ENCODE data around the gene PIGQ. TPM values are rescaled to one million over a fixed set of nuclear protein-coding genes. Genes with fewer than 3 reads are reported as not detected.

Gene PIGQ
- total and polyA plus RNA-seq, 2 of the 13 experiments (the other 11 are each of a cell fraction or from before 2014, with no cell fraction given), result 7.7 to 19.7 TPM

DNA sequence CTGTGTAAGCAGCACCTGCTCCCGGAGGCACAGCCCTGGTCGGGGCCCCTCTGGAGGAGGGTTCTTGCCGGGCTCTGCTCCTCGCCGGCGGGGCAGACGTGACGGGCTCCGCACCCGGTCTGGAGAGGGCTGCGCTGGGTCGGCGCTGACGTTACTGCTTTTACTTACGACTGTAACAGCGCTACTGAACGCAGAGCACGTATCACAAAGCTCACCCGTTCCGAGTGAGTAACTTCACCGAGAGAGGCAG, 18.8 kb downstream of the PIGQ start (continued):
- TF ChIP-seq, protein P1, sequence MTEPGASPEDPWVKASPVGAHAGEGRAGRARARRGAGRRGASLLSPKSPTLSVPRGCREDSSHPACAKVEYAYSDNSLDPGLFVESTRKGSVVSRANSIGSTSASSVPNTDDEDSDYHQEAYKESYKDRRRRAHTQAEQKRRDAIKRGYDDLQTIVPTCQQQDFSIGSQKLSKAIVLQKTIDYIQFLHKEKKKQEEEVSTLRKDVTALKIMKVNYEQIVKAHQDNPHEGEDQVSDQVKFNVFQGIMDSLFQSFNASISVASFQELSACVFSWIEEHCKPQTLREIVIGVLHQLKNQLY (CRISPR knock-in tag; IDR thresholded peaks at IDR 0.05), result no peak
- no peak for TF ChIP-seq CEBPB (IDR thresholded peaks at IDR 0.05; ENCODE audit: borderline replicate concordance, low read depth, low read length)
- 0 out of 2 replicates have a peak, but pooled peaks have one; percentile 32 for TF ChIP-seq ZNF891 (CRISPR knock-in tag; IDR thresholded peaks at IDR 0.05)
- TF ChIP-seq ZNF234 (CRISPR knock-in tag; conservative IDR thresholded peaks at IDR 0.05), result 0 out of 2 replicates have a peak, but pooled peaks have one; percentile 39
- TF ChIP-seq POLR2A (IDR thresholded peaks at IDR 0.05; ENCODE audit: insufficient read depth in 1 of 2, low read depth in 2 of 2, low read length in 2 of 2), result peak in 1 of 2 experiments; percentile 62; a peak in 1 of 4 replicates
- TF ChIP-seq IKZF4 (CRISPR knock-in tag; IDR thresholded peaks at IDR 0.05; ENCODE audit: borderline replicate concordance, low read depth, not compliant biosample characterization), result peak; percentile 2
- TF ChIP-seq ATF7-NPFF (CRISPR knock-in tag; IDR thresholded peaks at IDR 0.05; ENCODE audit: low read depth), result 0 out of 2 replicates have a peak, but pooled peaks have one; percentile 15
- TF ChIP-seq, protein P2, sequence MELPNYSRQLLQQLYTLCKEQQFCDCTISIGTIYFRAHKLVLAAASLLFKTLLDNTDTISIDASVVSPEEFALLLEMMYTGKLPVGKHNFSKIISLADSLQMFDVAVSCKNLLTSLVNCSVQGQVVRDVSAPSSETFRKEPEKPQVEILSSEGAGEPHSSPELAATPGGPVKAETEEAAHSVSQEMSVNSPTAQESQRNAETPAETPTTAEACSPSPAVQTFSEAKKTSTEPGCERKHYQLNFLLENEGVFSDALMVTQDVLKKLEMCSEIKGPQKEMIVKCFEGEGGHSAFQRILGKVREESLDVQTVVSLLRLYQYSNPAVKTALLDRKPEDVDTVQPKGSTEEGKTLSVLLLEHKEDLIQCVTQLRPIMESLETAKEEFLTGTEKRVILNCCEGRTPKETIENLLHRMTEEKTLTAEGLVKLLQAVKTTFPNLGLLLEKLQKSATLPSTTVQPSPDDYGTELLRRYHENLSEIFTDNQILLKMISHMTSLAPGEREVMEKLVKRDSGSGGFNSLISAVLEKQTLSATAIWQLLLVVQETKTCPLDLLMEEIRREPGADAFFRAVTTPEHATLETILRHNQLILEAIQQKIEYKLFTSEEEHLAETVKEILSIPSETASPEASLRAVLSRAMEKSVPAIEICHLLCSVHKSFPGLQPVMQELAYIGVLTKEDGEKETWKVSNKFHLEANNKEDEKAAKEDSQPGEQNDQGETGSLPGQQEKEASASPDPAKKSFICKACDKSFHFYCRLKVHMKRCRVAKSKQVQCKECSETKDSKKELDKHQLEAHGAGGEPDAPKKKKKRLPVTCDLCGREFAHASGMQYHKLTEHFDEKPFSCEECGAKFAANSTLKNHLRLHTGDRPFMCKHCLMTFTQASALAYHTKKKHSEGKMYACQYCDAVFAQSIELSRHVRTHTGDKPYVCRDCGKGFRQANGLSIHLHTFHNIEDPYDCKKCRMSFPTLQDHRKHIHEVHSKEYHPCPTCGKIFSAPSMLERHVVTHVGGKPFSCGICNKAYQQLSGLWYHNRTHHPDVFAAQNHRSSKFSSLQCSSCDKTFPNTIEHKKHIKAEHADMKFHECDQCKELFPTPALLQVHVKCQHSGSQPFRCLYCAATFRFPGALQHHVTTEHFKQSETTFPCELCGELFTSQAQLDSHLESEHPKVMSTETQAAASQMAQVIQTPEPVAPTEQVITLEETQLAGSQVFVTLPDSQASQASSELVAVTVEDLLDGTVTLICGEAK (IDR thresholded peaks at IDR 0.05), result no peak
- TF ChIP-seq, protein P2 (CRISPR knock-in tag; IDR thresholded peaks at IDR 0.05), result peak; percentile 11; the same call in 1 of the 2 replicates
- no peak for TF ChIP-seq ZNF562 (CRISPR knock-in tag; IDR thresholded peaks at IDR 0.05; ENCODE audit: borderline replicate concordance)
- TF ChIP-seq MTERF4 (CRISPR knock-in tag; IDR thresholded peaks at IDR 0.05), result 0 out of 2 replicates have a peak, but pooled peaks have one; percentile 22
- TF ChIP-seq SIN3A (IDR thresholded peaks at IDR 0.05; ENCODE audit: borderline replicate concordance, low read depth, low read length), result peak; percentile 20; the same call in 1 of the 2 replicates
- TF ChIP-seq ZSCAN20 (CRISPR knock-in tag; IDR thresholded peaks at IDR 0.05; ENCODE audit: borderline replicate concordance), result no peak

Data from HepG2 (cell line).